ENCODE measurements around the gene AXIN2.

AXIN2 gene

GRCh38 chr17:65584604-65585521 lies 23.4 kb upstream of the AXIN2 start:
- no peak for DNase-seq (ENCODE audit: low read depth)

- no peak for DNase-seq (ENCODE audit: low read depth)
Measured at GRCh38 chr17:65583921-65584603, 22.6 kb upstream of the AXIN2 start.

- no peak for DNase-seq (ENCODE audit: low read depth)
Measured at GRCh38 chr17:65576939-65577338, 15.5 kb upstream of the AXIN2 start.

GRCh38 chr17:65573282-65573602 lies 11.8 kb upstream of the AXIN2 start:
- DNase-seq (ENCODE audit: low read depth) = no peak

GRCh38 chr17:65572581-65573281 lies 11.3 kb upstream of the AXIN2 start:
- DNase-seq (ENCODE audit: low read depth) = no peak

GRCh38 chr17:65572186-65572580 lies 10.7 kb upstream of the AXIN2 start:
- DNase-seq (ENCODE audit: low read depth) = no peak

- DNase-seq (ENCODE audit: low read depth) = no peak
Measured at GRCh38 chr17:65568918-65569317, 7.5 kb upstream of the AXIN2 start.

GRCh38 chr17:65567566-65567965 lies 6.1 kb upstream of the AXIN2 start:
- DNase-seq (ENCODE audit: low read depth) = no peak

- no peak for DNase-seq (ENCODE audit: low read depth)
Measured at GRCh38 chr17:65565559-65565958, 4.1 kb upstream of the AXIN2 start.

- no peak for DNase-seq (ENCODE audit: low read depth)
Measured at GRCh38 chr17:65564793-65565192, 3.3 kb upstream of the AXIN2 start.

- no peak for DNase-seq (ENCODE audit: low read depth)
Measured at GRCh38 chr17:65562206-65562531, 721 bp upstream of the AXIN2 start.

- no peak for DNase-seq (ENCODE audit: low read depth)
Measured at GRCh38 chr17:65560628-65561451, 608 bp downstream of the AXIN2 start.

GRCh38 chr17:65559804-65560627 lies 1.4 kb downstream of the AXIN2 start:
- no peak for DNase-seq (ENCODE audit: low read depth)

- no peak for DNase-seq (ENCODE audit: low read depth)
Measured at GRCh38 chr17:65559461-65559803, 2.0 kb downstream of the AXIN2 start.

- DNase-seq (ENCODE audit: low read depth) = no peak
Measured at GRCh38 chr17:65558683-65559460, 2.6 kb downstream of the AXIN2 start.

GRCh38 chr17:65558311-65558682 lies 3.2 kb downstream of the AXIN2 start:
- no peak for DNase-seq (ENCODE audit: low read depth)

GRCh38 chr17:65557349-65558310 lies 3.8 kb downstream of the AXIN2 start:
- no peak for DNase-seq (ENCODE audit: low read depth)

- DNase-seq (ENCODE audit: low read depth) = no peak
Measured at GRCh38 chr17:65556910-65557348, 4.5 kb downstream of the AXIN2 start.
